ENCODE measurements around the gene ANKS4B. TPM values are rescaled to one million over a fixed set of nuclear protein-coding genes. Genes with fewer than 3 reads are reported as not detected.
A peak's percentile ranks its signal among the peaks of the same experiment; 100 is the strongest.

Gene ANKS4B
- total RNA-seq, 1 experiment from 2014 or later: 0.09 TPM

DNA sequence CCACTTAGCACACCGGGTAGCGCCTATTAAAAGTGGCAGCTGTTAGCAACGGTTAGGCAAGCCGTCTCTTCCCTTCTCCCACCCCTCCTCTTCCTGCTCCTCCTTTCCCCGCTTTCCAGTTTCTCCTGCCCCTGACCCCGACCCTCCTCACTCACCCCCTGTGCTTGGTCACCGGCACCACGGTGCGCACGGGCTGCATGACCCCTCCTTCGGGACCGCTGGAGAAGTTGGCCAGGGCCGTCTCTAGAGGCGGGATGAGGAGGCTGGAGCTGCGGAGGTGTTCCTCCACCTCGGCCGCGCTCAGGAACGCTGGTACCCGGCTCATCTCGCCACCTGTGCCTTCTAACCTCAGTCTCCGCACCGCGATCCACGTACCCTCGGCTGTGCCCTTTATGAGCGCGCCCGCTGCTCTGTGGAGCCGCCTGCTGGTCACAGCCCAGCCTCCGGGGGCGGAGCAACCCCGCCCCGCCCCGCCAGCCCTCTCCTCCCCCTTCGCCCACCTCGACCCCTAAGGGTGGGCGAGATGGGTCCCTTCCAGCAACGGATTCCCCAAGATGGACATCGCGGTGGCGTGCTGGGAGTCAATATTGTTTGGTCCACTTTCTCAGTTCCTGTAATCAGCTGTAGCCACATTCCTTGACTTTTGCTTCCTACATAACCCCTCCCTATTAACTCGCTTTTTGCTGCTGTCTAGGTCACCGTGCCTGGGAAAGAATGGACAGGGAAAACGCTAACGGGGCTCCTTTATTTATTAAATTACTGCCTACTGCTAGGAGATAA lies 44.6 kb downstream of the ANKS4B start, which contains the start of gene CRYM:
TSS of gene CRYM (minus strand) at position 364 of the 780 bp plus-strand sequence. CDS start at position 325, 39 bp downstream.
- Histone ChIP-seq H3T11ph (ENCODE audit: low read length) (no peak within 1 kb of the TSS), H3K9me3 (ENCODE audit: control insufficient read depth, low read depth, low read length) (no peaks in the 10 kb centered on the region), H2BK12ac (ENCODE audit: insufficient read length, low read depth, low read length) (no peak within 1 kb of the TSS), H4K20me1 (ENCODE audit: control insufficient read depth, insufficient read depth, insufficient read length) (no peaks in the 10 kb centered on the region), H4K5ac (ENCODE audit: insufficient read length, low read depth, low read length) (no peak within 1 kb of the TSS), H3K79me1 (ENCODE audit: insufficient read depth, low read depth, low read length, poor library complexity, severe bottlenecking) (no peaks in the 10 kb centered on the region), H4K8ac (replicated peaks; ENCODE audit: insufficient read length, low read depth, low read length) (no peak within 1 kb of the TSS), H2BK15ac (ENCODE audit: low read depth, low read length) (no peak within 1 kb of the TSS), H3K56ac (ENCODE audit: insufficient read length, low read depth, low read length) (no peak within 1 kb of the TSS), H3K23me2 (ENCODE audit: insufficient read length, low read depth, low read length, poor library complexity, severe bottlenecking) (peaks cover 5% of the 10 kb centered on the region), H4K91ac (ENCODE audit: insufficient read length, low read depth, low read length) (no peak within 1 kb of the TSS), H3K4me2 (ENCODE audit: insufficient read depth, insufficient read length, low read length) (peak within 1 kb of the TSS; percentile 59), H3K79me2 (ENCODE audit: insufficient read depth, low read length) (no peaks in the 10 kb centered on the region), H2BK20ac (ENCODE audit: low read depth, low read length, poor library complexity, severe bottlenecking) (no peak within 1 kb of the TSS), H2BK5ac (ENCODE audit: insufficient read length, low read length) (no peak within 1 kb of the TSS), H2AK5ac (ENCODE audit: insufficient read length, low read length) (no peak within 1 kb of the TSS), H3K9ac (ENCODE audit: extremely low read depth, insufficient read length, low read length) (no peak within 1 kb of the TSS), H3K27me3 (ENCODE audit: insufficient read depth, low read length) (no peaks in the 10 kb centered on the region), H3K4ac (ENCODE audit: low read depth, low read length) (no peak within 1 kb of the TSS), H3K14ac (ENCODE audit: insufficient read depth, low read length) (no peak within 1 kb of the TSS), H2BK120ac (ENCODE audit: low read depth, low read length, poor library complexity, severe bottlenecking) (no peak within 1 kb of the TSS), H2AFZ (ENCODE audit: low read length) (no peak within 1 kb of the TSS), H3K18ac (ENCODE audit: insufficient read length, low read depth, low read length) (no peak within 1 kb of the TSS), H3K4me1 (ENCODE audit: insufficient read depth, low read length) (peaks cover 6% of the 10 kb centered on the region), H3K27ac (ENCODE audit: insufficient read length, low read depth, low read length) (no peak within 1 kb of the TSS), H3K23ac (ENCODE audit: insufficient read length, low read depth, low read length) (no peak within 1 kb of the TSS)
- no peak within 1 kb of the TSS for H3K27ac Mint-ChIP-seq
- H3K27me3 Mint-ChIP-seq (ENCODE audit: low read depth): peaks cover 49% of the 10 kb centered on the region
- peak within 1 kb of the TSS; percentile 68 to 83 for H3K4me3 Mint-ChIP-seq
- peak; percentile 81 for DNase-seq
- 0 out of 7 replicates have a peak, but pooled peaks cover 0 to 6% (median 0%) of the 10 kb centered on the region in 3 experiments for H3K36me3 Mint-ChIP-seq (ENCODE audit: insufficient read depth in 1 of 3, low read depth in 3 of 3)
- peaks cover 32 to 33% of the 10 kb centered on the region in 2 experiments for H3K4me1 Mint-ChIP-seq
- no peaks in the 10 kb centered on the region for H3K9me3 Mint-ChIP-seq
- TF ChIP-seq, protein P1, sequence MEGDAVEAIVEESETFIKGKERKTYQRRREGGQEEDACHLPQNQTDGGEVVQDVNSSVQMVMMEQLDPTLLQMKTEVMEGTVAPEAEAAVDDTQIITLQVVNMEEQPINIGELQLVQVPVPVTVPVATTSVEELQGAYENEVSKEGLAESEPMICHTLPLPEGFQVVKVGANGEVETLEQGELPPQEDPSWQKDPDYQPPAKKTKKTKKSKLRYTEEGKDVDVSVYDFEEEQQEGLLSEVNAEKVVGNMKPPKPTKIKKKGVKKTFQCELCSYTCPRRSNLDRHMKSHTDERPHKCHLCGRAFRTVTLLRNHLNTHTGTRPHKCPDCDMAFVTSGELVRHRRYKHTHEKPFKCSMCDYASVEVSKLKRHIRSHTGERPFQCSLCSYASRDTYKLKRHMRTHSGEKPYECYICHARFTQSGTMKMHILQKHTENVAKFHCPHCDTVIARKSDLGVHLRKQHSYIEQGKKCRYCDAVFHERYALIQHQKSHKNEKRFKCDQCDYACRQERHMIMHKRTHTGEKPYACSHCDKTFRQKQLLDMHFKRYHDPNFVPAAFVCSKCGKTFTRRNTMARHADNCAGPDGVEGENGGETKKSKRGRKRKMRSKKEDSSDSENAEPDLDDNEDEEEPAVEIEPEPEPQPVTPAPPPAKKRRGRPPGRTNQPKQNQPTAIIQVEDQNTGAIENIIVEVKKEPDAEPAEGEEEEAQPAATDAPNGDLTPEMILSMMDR (conservative IDR thresholded peaks at IDR 0.05): peak; percentile 99
- WGBS (ENCODE audit: extremely low coverage, insufficient read length, low lambda C conversion rate): no CpG with 5 or more reads among the region's 46 CpGs
